GM08714 (cell line): ENCODE results near the gene FUBP1.

Experiments
- H3K4me3 ChIP-seq: fragments of 200-500 bp; sonication (Bioruptor generic); 2 replicates; pipeline ENCODE4 v1.5.1; 2014; ENCODE audit warnings: mild to moderate bottlenecking, low read length, inconsistent platforms
- ZNF274 ChIP-seq: IDR thresholded peaks from 2 replicates; pipeline ENCODE4 v1.6.1; 2012; ENCODE audit warnings: mild to moderate bottlenecking, low read depth, low read length

FUBP1 gene

DNA sequence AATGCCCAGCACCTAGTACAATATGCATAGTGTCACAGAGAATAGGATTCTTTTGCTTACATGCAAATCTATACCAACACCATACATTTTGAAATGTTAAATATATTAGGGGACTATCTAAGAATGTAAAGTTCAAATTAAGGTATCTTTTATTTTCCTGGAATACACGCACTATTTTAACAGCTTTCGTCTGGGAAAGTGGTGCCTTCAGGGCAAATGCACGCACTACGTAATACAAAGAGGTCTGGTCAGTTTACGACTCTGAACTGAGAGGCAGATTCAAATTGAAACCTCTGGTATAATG, 931 bp downstream of the FUBP1 start:
- peak overlapping the region; percentile 97 for H3K4me3 ChIP-seq
- no peak for TF ChIP-seq ZNF274

GRCh38 chr1:77976433-77977076, 2.3 kb downstream of the FUBP1 start:
- H3K4me3 ChIP-seq: peak overlapping the region; percentile 97
- no peak for TF ChIP-seq ZNF274

- TF ChIP-seq ZNF274: no peak
- peak overlapping the region; percentile 97; the same call in 1 of the 2 replicates for H3K4me3 ChIP-seq
Observed at GRCh38 chr1:77975907-77976306, 3.0 kb downstream of the FUBP1 start.

- H3K4me3 ChIP-seq: peak overlapping the region; percentile 97; the same call in 1 of the 2 replicates
- TF ChIP-seq ZNF274: no peak
Observed at GRCh38 chr1:77975386-77975785, 3.5 kb downstream of the FUBP1 start.

GRCh38 chr1:77972080-77972479, 6.8 kb downstream of the FUBP1 start:
- no peak for TF ChIP-seq ZNF274

GRCh38 chr1:77970192-77970591, 8.7 kb downstream of the FUBP1 start:
- no peak overlapping the region for H3K4me3 ChIP-seq
- TF ChIP-seq ZNF274: no peak

More at GRCh38 chr1:77972080-77972479, 6.8 kb downstream of the FUBP1 start:
- H3K4me3 ChIP-seq: no peak overlapping the region

- no peak for TF ChIP-seq ZNF274
- H3K4me3 ChIP-seq: no peak overlapping the region
Observed at GRCh38 chr1:77966291-77966690, 12.6 kb downstream of the FUBP1 start.

GRCh38 chr1:77961392-77961791, 17.5 kb downstream of the FUBP1 start:
- no peak overlapping the region for H3K4me3 ChIP-seq
- no peak for TF ChIP-seq ZNF274

GRCh38 chr1:77958850-77959249, 20.0 kb downstream of the FUBP1 start:
- H3K4me3 ChIP-seq: no peak overlapping the region
- no peak for TF ChIP-seq ZNF274

GRCh38 chr1:77958391-77958790, 20.5 kb downstream of the FUBP1 start:
- H3K4me3 ChIP-seq: no peak overlapping the region
- TF ChIP-seq ZNF274: no peak

DNA sequence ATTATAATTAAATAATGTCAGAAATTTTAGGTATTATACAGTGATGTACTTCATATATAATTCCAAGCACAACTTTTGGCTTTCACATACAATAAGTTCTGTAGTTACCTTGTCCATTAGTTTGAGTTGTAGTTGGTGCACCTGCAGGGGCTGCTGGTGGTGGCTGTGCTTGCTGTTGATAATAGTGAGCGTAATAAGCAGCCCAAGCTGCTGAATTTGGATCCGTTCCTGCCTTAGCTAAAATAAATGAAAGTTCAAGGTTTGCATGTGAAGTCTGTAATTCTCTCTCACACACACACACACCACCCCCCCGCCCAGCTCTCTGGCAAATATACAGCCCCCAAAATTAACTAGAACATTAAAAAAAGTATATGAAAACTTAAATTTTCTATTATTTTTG, 22.4 kb downstream of the FUBP1 start:
- no peak for TF ChIP-seq ZNF274
- H3K4me3 ChIP-seq: no peak overlapping the region

DNA sequence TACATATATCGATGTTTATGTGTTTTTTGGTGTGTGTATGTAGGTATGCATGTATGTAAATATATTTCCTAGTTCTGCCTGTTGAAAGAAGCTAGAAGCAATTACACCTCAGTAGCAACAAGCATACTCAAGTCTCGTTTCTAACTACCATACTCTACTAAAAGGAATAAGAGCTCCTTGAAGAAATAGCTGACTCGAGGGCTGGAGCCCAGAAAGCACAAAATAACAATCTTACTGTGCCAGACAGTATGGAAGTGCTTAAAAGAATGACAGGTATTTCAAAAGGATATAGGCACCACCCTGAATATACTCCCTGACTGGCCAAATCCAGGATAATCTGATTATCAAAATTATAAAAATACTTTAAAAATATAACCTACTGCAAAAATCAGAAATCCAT, 23.2 kb downstream of the FUBP1 start:
- TF ChIP-seq ZNF274: no peak
- H3K4me3 ChIP-seq: no peak overlapping the region

DNA sequence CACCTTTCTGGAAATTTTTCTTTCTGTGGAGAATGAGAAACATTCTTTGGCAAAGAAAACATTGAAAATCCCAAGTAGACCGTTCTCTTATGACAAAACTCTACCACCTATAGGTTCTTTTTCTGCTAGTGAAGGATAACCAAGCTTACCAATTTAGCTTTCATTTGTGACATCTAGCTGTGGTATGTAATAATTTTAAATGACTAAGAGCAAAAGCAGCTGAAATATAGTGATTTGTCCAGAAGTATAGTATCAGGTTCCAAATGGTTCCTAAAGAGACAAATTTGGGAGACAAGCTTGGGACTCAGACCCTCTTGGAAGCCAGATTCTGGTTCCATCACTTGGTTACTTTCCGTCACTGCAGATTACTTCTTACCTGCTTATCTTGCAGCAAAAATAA, 24.4 kb downstream of the FUBP1 start:
- TF ChIP-seq ZNF274: no peak

GRCh38 chr1:77953907-77954306, 25.0 kb downstream of the FUBP1 start:
- H3K4me3 ChIP-seq: no peak overlapping the region
- TF ChIP-seq ZNF274: no peak

More for the DNA sequence above, 24.4 kb downstream of the FUBP1 start:
- no peak overlapping the region for H3K4me3 ChIP-seq

- 0 out of 2 replicates have a peak overlapping the region, but pooled peaks have one; percentile 28 for H3K4me3 ChIP-seq
- TF ChIP-seq ZNF274: no peak
Observed at GRCh38 chr1:77951328-77951727, 27.5 kb downstream of the FUBP1 start.

DNA sequence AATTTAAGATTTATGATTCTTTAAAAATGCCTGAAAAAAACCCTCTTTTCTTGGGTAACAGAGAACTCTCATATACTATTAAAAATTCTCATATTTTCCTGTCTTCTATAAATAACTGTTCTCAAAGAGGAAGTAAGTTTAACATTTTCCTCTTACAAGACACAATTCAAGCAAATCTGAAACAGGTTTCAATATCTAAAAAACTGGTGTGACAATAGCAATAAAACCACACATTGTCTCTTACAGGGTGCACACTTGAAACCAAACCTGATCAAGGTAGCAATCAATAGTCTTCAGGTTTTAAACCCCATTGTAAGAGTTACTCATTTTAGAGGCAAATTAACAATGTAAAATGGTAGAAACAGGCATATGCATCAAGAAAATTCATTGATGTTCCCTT, 28.0 kb downstream of the FUBP1 start:
- no peak for TF ChIP-seq ZNF274
- H3K4me3 ChIP-seq: no peak overlapping the region

DNA sequence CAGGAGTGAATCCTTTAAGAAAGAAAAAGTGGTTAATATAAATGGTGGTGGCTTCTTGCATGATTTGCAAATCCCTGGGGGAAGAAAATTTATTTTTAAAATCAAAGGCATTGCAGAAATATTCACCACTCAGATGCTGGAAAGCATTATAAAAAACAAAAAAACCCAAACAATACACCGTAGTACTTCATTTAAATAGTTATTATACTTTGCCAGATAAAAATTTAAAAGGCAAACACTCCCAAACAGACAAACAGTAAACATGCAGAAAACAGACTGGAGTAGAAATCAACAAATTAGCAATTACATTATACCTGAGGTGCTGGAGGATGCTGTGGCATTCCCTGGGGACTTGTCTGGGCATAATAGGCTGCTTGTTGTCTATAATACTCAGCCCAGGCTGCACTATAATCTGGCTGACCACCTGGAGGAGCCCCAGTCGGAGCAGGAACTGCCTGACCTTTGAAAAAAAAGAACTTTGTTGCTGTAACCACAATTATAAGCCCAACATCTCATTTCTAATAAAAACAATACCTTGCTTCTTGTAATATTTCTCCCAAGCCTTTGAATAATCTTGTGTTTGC, 29.9 kb downstream of the FUBP1 start:
- TF ChIP-seq ZNF274: no peak
- H3K4me3 ChIP-seq: no peak overlapping the region
